Occipital lobe (tissue), 1 donor: Measurements from ENCODE around the gene CALM3. TPM values are rescaled to one million over a fixed set of nuclear protein-coding genes. Genes with fewer than 3 reads are reported as not detected.

Source experiments
- total RNA-seq: library from RNA; depleted of rRNA; stranded (reverse); fragments of >200 nt; gene quantifications from one replicate; pipeline ENCODE4 v1.2.3, GENCODE V29; 2014

CALM3 gene
- total RNA-seq, 1 donor from 2014 or later: 224 TPM

Other genes starting within 250 kb of the CALM3 start
- 4.7 TPM for gene CCDC8, start 187.8 kb upstream of the CALM3 start, total RNA-seq
- 25.3 TPM for gene PNMA8C, start 172.4 kb upstream of the CALM3 start, total RNA-seq
- 58.5 TPM for gene PNMA8A, start 129.8 kb upstream of the CALM3 start, total RNA-seq
- gene PNMA8B, start 105.5 kb upstream of the CALM3 start, total RNA-seq: 17.5 TPM
- gene PTGIR, start 23.8 kb downstream of the CALM3 start, total RNA-seq: not detected
- not detected for gene GNG8, start 34.9 kb downstream of the CALM3 start, total RNA-seq
- 14.5 TPM for gene DACT3, start 59.9 kb downstream of the CALM3 start, total RNA-seq
- gene PRKD2, start 115.8 kb downstream of the CALM3 start, total RNA-seq: 4.7 TPM
- 11.7 TPM for gene FKRP, start 144.7 kb downstream of the CALM3 start, total RNA-seq
- 85.2 TPM for gene STRN4, start 145.1 kb downstream of the CALM3 start, total RNA-seq
- 3.3 TPM for gene SLC1A5, start 187.3 kb downstream of the CALM3 start, total RNA-seq
- gene AP2S1, start 249.5 kb downstream of the CALM3 start, total RNA-seq: 49.1 TPM